ENCODE results near the gene TYRP1.

TYRP1 gene

DNA sequence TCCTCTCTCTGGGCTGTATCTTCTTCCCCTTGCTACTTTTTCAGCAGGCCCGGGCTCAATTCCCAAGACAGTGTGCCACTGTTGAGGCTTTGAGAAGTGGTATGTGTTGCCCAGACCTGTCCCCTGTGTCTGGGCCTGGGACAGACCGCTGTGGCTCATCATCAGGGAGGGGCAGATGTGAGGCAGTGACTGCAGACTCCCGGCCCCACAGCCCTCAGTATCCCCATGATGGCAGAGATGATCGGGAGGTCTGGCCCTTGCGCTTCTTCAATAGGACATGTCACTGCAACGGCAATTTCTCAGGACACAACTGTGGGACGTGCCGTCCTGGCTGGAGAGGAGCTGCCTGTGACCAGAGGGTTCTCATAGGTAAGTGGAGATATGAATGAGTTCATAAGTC, 828 bp downstream of the TYRP1 start:
- Histone ChIP-seq H3K27ac (ENCODE audit: low read length) (no peak overlapping the region), H3F3A (ENCODE audit: insufficient read depth, low read length) (no peaks in the 10 kb centered on the region), H3K9me2 (replicated peaks; ENCODE audit: insufficient read depth, low read length) (no peaks in the 10 kb centered on the region), H3K36me3 (replicated peaks; ENCODE audit: insufficient read depth, low read length) (no peaks in the 10 kb centered on the region), H3K79me2 (ENCODE audit: low read length) (no peaks in the 10 kb centered on the region), H3K4me3 (ENCODE audit: low read length) (no peak overlapping the region), H3K9me3 (replicated peaks; ENCODE audit: insufficient read depth, low read length) (no peaks in the 10 kb centered on the region), H2AFZ (ENCODE audit: low read length) (no peak overlapping the region), H4K20me1 (ENCODE audit: insufficient read depth, low read length) (no peaks in the 10 kb centered on the region), H3K4me1 (ENCODE audit: low read length) (peaks cover 22% of the 10 kb centered on the region; the same call in 1 of the 2 replicates), H3K27me3 (replicated peaks; ENCODE audit: insufficient read depth, low read length) (no peaks in the 10 kb centered on the region), H3K4me2 (ENCODE audit: low read depth, low read length) (no peak overlapping the region), H3K9ac (ENCODE audit: low read length) (no peak overlapping the region)
- TF ChIP-seq, protein P1, sequence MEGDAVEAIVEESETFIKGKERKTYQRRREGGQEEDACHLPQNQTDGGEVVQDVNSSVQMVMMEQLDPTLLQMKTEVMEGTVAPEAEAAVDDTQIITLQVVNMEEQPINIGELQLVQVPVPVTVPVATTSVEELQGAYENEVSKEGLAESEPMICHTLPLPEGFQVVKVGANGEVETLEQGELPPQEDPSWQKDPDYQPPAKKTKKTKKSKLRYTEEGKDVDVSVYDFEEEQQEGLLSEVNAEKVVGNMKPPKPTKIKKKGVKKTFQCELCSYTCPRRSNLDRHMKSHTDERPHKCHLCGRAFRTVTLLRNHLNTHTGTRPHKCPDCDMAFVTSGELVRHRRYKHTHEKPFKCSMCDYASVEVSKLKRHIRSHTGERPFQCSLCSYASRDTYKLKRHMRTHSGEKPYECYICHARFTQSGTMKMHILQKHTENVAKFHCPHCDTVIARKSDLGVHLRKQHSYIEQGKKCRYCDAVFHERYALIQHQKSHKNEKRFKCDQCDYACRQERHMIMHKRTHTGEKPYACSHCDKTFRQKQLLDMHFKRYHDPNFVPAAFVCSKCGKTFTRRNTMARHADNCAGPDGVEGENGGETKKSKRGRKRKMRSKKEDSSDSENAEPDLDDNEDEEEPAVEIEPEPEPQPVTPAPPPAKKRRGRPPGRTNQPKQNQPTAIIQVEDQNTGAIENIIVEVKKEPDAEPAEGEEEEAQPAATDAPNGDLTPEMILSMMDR (IDR thresholded peaks at IDR 0.05; ENCODE audit: low read length), result no peak
- TF ChIP-seq EZH2phosphoT487 (IDR thresholded peaks at IDR 0.05; ENCODE audit: low read length) (no peak), EZH2 (optimal IDR thresholded peaks at IDR 0.05; ENCODE audit: low read depth, low read length) (no peak)
- no peak for DNase-seq

GRCh38 chr9:12695474-12695873, 2.3 kb downstream of the TYRP1 start:
- Histone ChIP-seq H3K4me1 (ENCODE audit: low read length) (peaks cover 22% of the 10 kb centered on the region; the same call in 1 of the 2 replicates), H3F3A (ENCODE audit: insufficient read depth, low read length) (no peaks in the 10 kb centered on the region), H2AFZ (ENCODE audit: low read length) (no peak overlapping the region), H3K79me2 (ENCODE audit: low read length) (no peaks in the 10 kb centered on the region), H3K36me3 (replicated peaks; ENCODE audit: insufficient read depth, low read length) (no peaks in the 10 kb centered on the region), H3K4me3 (ENCODE audit: low read length) (no peak overlapping the region), H3K9me3 (replicated peaks; ENCODE audit: insufficient read depth, low read length) (no peaks in the 10 kb centered on the region), H3K9me2 (replicated peaks; ENCODE audit: insufficient read depth, low read length) (no peaks in the 10 kb centered on the region), H3K4me2 (ENCODE audit: low read depth, low read length) (no peak overlapping the region), H3K27me3 (replicated peaks; ENCODE audit: insufficient read depth, low read length) (no peaks in the 10 kb centered on the region), H3K27ac (ENCODE audit: low read length) (no peak overlapping the region), H3K9ac (ENCODE audit: low read length) (no peak overlapping the region), H4K20me1 (ENCODE audit: insufficient read depth, low read length) (no peaks in the 10 kb centered on the region)
- TF ChIP-seq, protein P1 (IDR thresholded peaks at IDR 0.05; ENCODE audit: low read length), result no peak
- TF ChIP-seq EZH2 (optimal IDR thresholded peaks at IDR 0.05; ENCODE audit: low read depth, low read length) (no peak), EZH2phosphoT487 (IDR thresholded peaks at IDR 0.05; ENCODE audit: low read length) (no peak)
- DNase-seq, result no peak

GRCh38 chr9:12696931-12697622, 3.9 kb downstream of the TYRP1 start:
- Histone ChIP-seq H3K9ac (ENCODE audit: low read length) (no peak overlapping the region), H3F3A (ENCODE audit: insufficient read depth, low read length) (no peaks in the 10 kb centered on the region), H2AFZ (ENCODE audit: low read length) (no peak overlapping the region), H3K36me3 (replicated peaks; ENCODE audit: insufficient read depth, low read length) (no peaks in the 10 kb centered on the region), H3K27me3 (replicated peaks; ENCODE audit: insufficient read depth, low read length) (no peaks in the 10 kb centered on the region), H3K9me2 (replicated peaks; ENCODE audit: insufficient read depth, low read length) (no peaks in the 10 kb centered on the region), H3K79me2 (ENCODE audit: low read length) (no peaks in the 10 kb centered on the region), H3K4me3 (ENCODE audit: low read length) (no peak overlapping the region), H4K20me1 (ENCODE audit: insufficient read depth, low read length) (no peaks in the 10 kb centered on the region), H3K27ac (ENCODE audit: low read length) (no peak overlapping the region), H3K9me3 (replicated peaks; ENCODE audit: insufficient read depth, low read length) (no peaks in the 10 kb centered on the region), H3K4me2 (ENCODE audit: low read depth, low read length) (peak overlapping the region; percentile 41; the same call in 1 of the 2 replicates), H3K4me1 (ENCODE audit: low read length) (peaks cover 22% of the 10 kb centered on the region; the same call in 1 of the 2 replicates)
- DNase-seq, result no peak
- TF ChIP-seq EZH2 (optimal IDR thresholded peaks at IDR 0.05; ENCODE audit: low read depth, low read length), result no peak
- TF ChIP-seq, protein P1 (IDR thresholded peaks at IDR 0.05; ENCODE audit: low read length), result no peak
- no peak for TF ChIP-seq EZH2phosphoT487 (IDR thresholded peaks at IDR 0.05; ENCODE audit: low read length)

Data from MM.1S (cell line).